CD4-positive, alpha-beta T cell (primary cell): ENCODE results near the gene C2orf72. TPM values are rescaled to one million over a fixed set of nuclear protein-coding genes. Genes with fewer than 3 reads are reported as not detected.

Source experiments
- ATAC-seq: fragments of 200-7000 bp; cut with Tn5 transposase; one replicate; pipeline ENCODE4 v1.10.0; 2022; ENCODE audit warnings: mild to moderate bottlenecking; ENCODE audit not compliant: poor library complexity
- CTCF ChIA-PET: fragments of 350-600 bp; sonication (Branson Sonifier 250); formaldehyde crosslinking; loops from one replicate; lab custom pipeline; 2021; ENCODE audit warnings: antibody characterized with exemption, inconsistent platforms; lab: Charles Lee
- POLR2A ChIA-PET: fragments of 350-600 bp; sonication (Branson Sonifier 250); formaldehyde crosslinking; loops from one replicate; lab custom pipeline; 2021; ENCODE audit warnings: antibody characterized with exemption, inconsistent platforms; lab: Charles Lee
- DNase-seq, 14 experiments: peaks; one replicate each; pipeline ENCODE4 v3.0.0-alpha.2; 2013 to 2020; ENCODE audit warnings: mixed read lengths in 2 of 14
- H3K27ac ChIP-seq, 2 donors: one replicate each; pipeline versions ENCODE4 v1.5.1 to v1.7.0; 2013; ENCODE audit warnings: low read length in 2 of 2, low read depth in 1 of 2, mild to moderate bottlenecking in 1 of 2
- H3K27me3 ChIP-seq, 2 experiments: 1 replicate in 1 of 2; 2 replicates in 1 of 2; pipeline versions ENCODE4 v1.6.1 to v1.7.0; 2013; ENCODE audit warnings: low read length in 2 of 2, control low read depth in 1 of 2, mild to moderate bottlenecking in 1 of 2, moderate library complexity in 1 of 2; ENCODE audit not compliant: insufficient read depth in 2 of 2, control insufficient read depth in 1 of 2
- H3K36me3 ChIP-seq: one replicate; pipeline ENCODE4 v1.6.1; 2013; ENCODE audit warnings: low read length, control low read depth; ENCODE audit not compliant: insufficient read depth
- H3K4me1 ChIP-seq: one replicate; pipeline ENCODE4 v1.6.1; 2013; ENCODE audit warnings: low read length, control low read depth; ENCODE audit not compliant: insufficient read depth
- H3K4me3 ChIP-seq: one replicate; pipeline ENCODE4 v1.5.1; 2013; ENCODE audit warnings: mild to moderate bottlenecking, low read length, moderate library complexity
- H3K9me3 ChIP-seq, 2 experiments: 1 replicate in 1 of 2; 2 replicates in 1 of 2; pipeline versions ENCODE4 v1.6.1 to v1.7.0; 2013; ENCODE audit warnings: low read length in 2 of 2, mild to moderate bottlenecking in 2 of 2, control low read depth in 1 of 2, moderate library complexity in 1 of 2; ENCODE audit not compliant: control insufficient read depth in 1 of 2, insufficient read depth in 1 of 2
- H3K27ac Mint-ChIP-seq: one replicate; pipeline ENCODE4 v1.8.0; 2020; ENCODE audit warnings: mixed read lengths
- H3K27me3 Mint-ChIP-seq: one replicate; pipeline ENCODE4 v1.8.0; 2021; ENCODE audit warnings: mixed read lengths
- H3K36me3 Mint-ChIP-seq: one replicate; pipeline ENCODE4 v1.8.0; 2021; ENCODE audit warnings: low read depth, mixed read lengths
- H3K4me1 Mint-ChIP-seq: one replicate; pipeline ENCODE4 v1.8.0; 2021; ENCODE audit warnings: low read depth, mixed read lengths
- H3K4me3 Mint-ChIP-seq: one replicate; pipeline ENCODE4 v1.8.0; 2020; ENCODE audit warnings: mild to moderate bottlenecking, mixed read lengths
- H3K9me3 Mint-ChIP-seq: one replicate; pipeline ENCODE4 v1.8.0; 2020; ENCODE audit warnings: mixed read lengths
- intact Hi-C, 2 experiments: fragments of 100-400 bp; cut with DNase I in 1 of 2; cut with micrococcal nuclease in 1 of 2; formaldehyde crosslinking; loops; one replicate each; pipeline versions ENCODE4 v1.15.1 to v1.9.0; 2023 to 2025; cut with DNase I, micrococcal nuclease
- total RNA-seq, 174 experiments: library from RNA in 2 of 174; stranded (reverse) in 2 of 174; gene quantifications; one replicate each; pipeline ENCODE4 v1.2.3 and lab custom pipeline; 2021 to 2026
- TF ChIP-seq, protein P1 (sequence below): fragments of 200-600 bp; IDR thresholded peaks from one replicate; pipeline ENCODE4 v1.8.0; 2022; ENCODE audit warnings: antibody characterized with exemption, mild to moderate bottlenecking

Gene C2orf72
- total RNA-seq, 2 experiments from 2014 or later, result not detected

- Histone ChIP-seq H3K4me1 (no peaks in the 10 kb centered on the region), H3K4me3 (no peak overlapping the region), H3K36me3 (no peaks in the 10 kb centered on the region), H3K27me3 (peaks cover 8 to 23% of the 10 kb centered on the region in 2 experiments), H3K9me3 (peaks cover 4 to 14% of the 10 kb centered on the region in 2 experiments), H3K27ac (no peak overlapping the region)
- H3K27ac Mint-ChIP-seq, result no peak overlapping the region
- no peaks in the 10 kb centered on the region for H3K36me3 Mint-ChIP-seq
- peaks cover 3% of the 10 kb centered on the region for H3K9me3 Mint-ChIP-seq
- no peak for DNase-seq
- CTCF ChIA-PET, result no interaction called here
- no peak overlapping the region for H3K4me3 Mint-ChIP-seq
- POLR2A ChIA-PET, result no interaction called here
- intact Hi-C loops, result no loop called here
- no peak for ATAC-seq
- peaks cover 67% of the 10 kb centered on the region for H3K27me3 Mint-ChIP-seq
- TF ChIP-seq, protein P1, sequence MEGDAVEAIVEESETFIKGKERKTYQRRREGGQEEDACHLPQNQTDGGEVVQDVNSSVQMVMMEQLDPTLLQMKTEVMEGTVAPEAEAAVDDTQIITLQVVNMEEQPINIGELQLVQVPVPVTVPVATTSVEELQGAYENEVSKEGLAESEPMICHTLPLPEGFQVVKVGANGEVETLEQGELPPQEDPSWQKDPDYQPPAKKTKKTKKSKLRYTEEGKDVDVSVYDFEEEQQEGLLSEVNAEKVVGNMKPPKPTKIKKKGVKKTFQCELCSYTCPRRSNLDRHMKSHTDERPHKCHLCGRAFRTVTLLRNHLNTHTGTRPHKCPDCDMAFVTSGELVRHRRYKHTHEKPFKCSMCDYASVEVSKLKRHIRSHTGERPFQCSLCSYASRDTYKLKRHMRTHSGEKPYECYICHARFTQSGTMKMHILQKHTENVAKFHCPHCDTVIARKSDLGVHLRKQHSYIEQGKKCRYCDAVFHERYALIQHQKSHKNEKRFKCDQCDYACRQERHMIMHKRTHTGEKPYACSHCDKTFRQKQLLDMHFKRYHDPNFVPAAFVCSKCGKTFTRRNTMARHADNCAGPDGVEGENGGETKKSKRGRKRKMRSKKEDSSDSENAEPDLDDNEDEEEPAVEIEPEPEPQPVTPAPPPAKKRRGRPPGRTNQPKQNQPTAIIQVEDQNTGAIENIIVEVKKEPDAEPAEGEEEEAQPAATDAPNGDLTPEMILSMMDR, result no peak
- no peaks in the 10 kb centered on the region for H3K4me1 Mint-ChIP-seq
These were observed 40.7 kb upstream of the C2orf72 start for GRCh38 chr2:230996661-230997060.

DNA sequence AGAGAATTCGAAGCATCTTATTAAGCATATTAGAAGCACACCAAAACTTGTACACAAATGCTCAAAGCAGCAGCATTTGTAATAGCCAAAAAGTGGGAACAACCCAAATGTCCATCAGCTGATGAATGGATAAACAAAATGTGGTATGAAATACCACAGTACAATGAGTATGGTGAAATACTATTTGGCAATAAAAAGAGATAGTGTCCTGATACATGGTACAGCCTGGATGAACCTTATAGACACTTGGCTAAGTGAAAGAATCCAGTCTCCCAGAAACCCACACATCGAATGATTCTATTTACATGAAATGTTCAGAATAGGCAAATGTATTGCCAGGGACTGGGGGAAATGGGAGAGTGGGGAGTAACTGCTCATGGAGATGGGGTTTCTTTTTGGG is 38.4 kb upstream of the C2orf72 start:
- no peaks in the 10 kb centered on the region for H3K36me3 Mint-ChIP-seq
- ATAC-seq (no peak), DNase-seq (no peak)
- no peaks in the 10 kb centered on the region for H3K4me1 ChIP-seq
- H3K27me3 Mint-ChIP-seq, result peaks cover 63% of the 10 kb centered on the region
- H3K27ac Mint-ChIP-seq, result no peak overlapping the region
- TF ChIP-seq, protein P1, result no peak
- H3K9me3 ChIP-seq, result peaks cover 4 to 14% of the 10 kb centered on the region in 2 experiments
- ChIA-PET POLR2A (no interaction called here), CTCF (no interaction called here)
- peaks cover 3% of the 10 kb centered on the region for H3K9me3 Mint-ChIP-seq
- H3K27ac ChIP-seq, result no peak overlapping the region
- peaks cover 6 to 26% of the 10 kb centered on the region in 2 experiments for H3K27me3 ChIP-seq
- no peaks in the 10 kb centered on the region for H3K4me1 Mint-ChIP-seq
- intact Hi-C loops, result no loop called here
- no peak overlapping the region for H3K4me3 Mint-ChIP-seq
- no peak overlapping the region for H3K4me3 ChIP-seq
- no peaks in the 10 kb centered on the region for H3K36me3 ChIP-seq

DNA sequence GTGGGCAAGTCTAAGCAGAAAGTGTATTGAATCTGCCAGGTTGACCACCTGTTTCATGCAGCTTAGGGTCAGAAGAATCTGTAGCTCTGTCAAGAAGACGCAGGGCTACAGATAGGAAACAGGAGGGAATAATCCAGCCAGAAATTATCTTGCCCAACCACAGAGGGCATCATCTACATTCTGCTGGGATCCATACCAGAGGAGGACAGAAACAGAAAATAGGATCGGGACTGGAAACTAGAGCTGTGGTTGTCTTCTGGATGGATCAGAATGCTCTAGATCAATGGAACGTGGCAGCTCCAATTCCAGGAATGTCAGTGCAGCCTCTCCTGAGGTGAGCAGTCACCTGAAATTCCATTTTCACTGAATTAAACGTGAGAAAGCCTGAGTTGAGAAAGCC is 37.8 kb upstream of the C2orf72 start:
- H3K27ac Mint-ChIP-seq, result no peak overlapping the region
- no peaks in the 10 kb centered on the region for H3K36me3 ChIP-seq
- POLR2A ChIA-PET, result no interaction called here
- peaks cover 3% of the 10 kb centered on the region for H3K9me3 Mint-ChIP-seq
- DNase-seq (no peak), ATAC-seq (no peak)
- no peak overlapping the region for H3K27ac ChIP-seq
- H3K4me3 Mint-ChIP-seq, result no peak overlapping the region
- peaks cover 4 to 14% of the 10 kb centered on the region in 2 experiments for H3K9me3 ChIP-seq
- H3K4me1 Mint-ChIP-seq, result no peaks in the 10 kb centered on the region
- CTCF ChIA-PET, result no interaction called here
- intact Hi-C loops, result no loop called here
- no peak overlapping the region for H3K4me3 ChIP-seq
- H3K27me3 Mint-ChIP-seq, result peaks cover 61% of the 10 kb centered on the region
- H3K4me1 ChIP-seq, result no peaks in the 10 kb centered on the region
- TF ChIP-seq, protein P1, result no peak
- H3K27me3 ChIP-seq, result peaks cover 6 to 26% of the 10 kb centered on the region in 2 experiments
- H3K36me3 Mint-ChIP-seq, result no peaks in the 10 kb centered on the region
